H1 (cell line): Measurements from ENCODE around the gene CCDC148. TPM values are rescaled to one million over a fixed set of nuclear protein-coding genes. Genes with fewer than 3 reads are reported as not detected.

ENCODE experiments used
- CTCF ChIA-PET: fragments of 300-600 bp; sonication (Branson Sonifier 250); formaldehyde crosslinking; loops from one replicate; lab custom pipeline; 2021; ENCODE audit not compliant: partially characterized antibody; lab: Charles Lee
- POLR2A ChIA-PET: fragments of 300-600 bp; sonication (Branson Sonifier 250); formaldehyde crosslinking; loops from one replicate; lab custom pipeline; 2021; ENCODE audit warnings: inconsistent platforms; ENCODE audit not compliant: partially characterized antibody; lab: Charles Lee
- DNase-seq, 2 experiments: peaks; one replicate each; pipeline versions ENCODE4 v3.0.0 to v3.0.0-alpha.2; 2010 to 2022; ENCODE audit warnings: low spot score in 2 of 2, low read depth in 1 of 2, mixed read lengths in 1 of 2
- FAIRE-seq: peaks from 2 replicates; lab custom pipeline; 2011; peaks lifted over from hg19 to GRCh38; lab: Jason Lieb, UNC
- H2AFZ ChIP-seq: 2 replicates; pipeline ENCODE4 v1.8.1; 2012; ENCODE audit warnings: low read length, inconsistent platforms
- H2AK5ac ChIP-seq: 2 replicates; pipeline ENCODE4 v1.6.1; 2013; ENCODE audit warnings: low read depth, low read length
- H2BK120ac ChIP-seq: replicated peaks from 2 replicates; pipeline ENCODE3; 2013; ENCODE audit warnings: low read depth, low read length, inconsistent platforms
- H2BK12ac ChIP-seq: 2 replicates; pipeline ENCODE4 v1.6.1; 2013; ENCODE audit warnings: low read depth, low read length
- H2BK15ac ChIP-seq: 2 replicates; pipeline ENCODE4 v1.6.1; 2013; ENCODE audit warnings: low read length
- H2BK20ac ChIP-seq: 2 replicates; pipeline ENCODE4 v1.6.1; 2013; ENCODE audit warnings: low read length
- H2BK5ac ChIP-seq: 2 replicates; pipeline ENCODE4 v1.6.1; 2013; ENCODE audit warnings: low read depth, low read length
- H3K14ac ChIP-seq: 2 replicates; pipeline ENCODE4 v1.6.1; 2013; ENCODE audit warnings: inconsistent platforms; ENCODE audit not compliant: insufficient read length
- H3K18ac ChIP-seq: 2 replicates; pipeline ENCODE4 v1.6.1; 2013; ENCODE audit warnings: low read length; ENCODE audit errors: extremely low read depth
- H3K23ac ChIP-seq: 2 replicates; pipeline ENCODE4 v1.6.1; 2013; ENCODE audit warnings: inconsistent platforms; ENCODE audit not compliant: insufficient read length
- H3K23me2 ChIP-seq: 2 replicates; pipeline ENCODE4 v1.6.1; 2013; ENCODE audit warnings: low read depth, low read length
- H3K27ac ChIP-seq: 2 replicates; pipeline ENCODE4 v1.6.1; 2011; ENCODE audit warnings: low read depth, low read length, inconsistent platforms
- H3K27me3 ChIP-seq, 4 experiments: replicated peaks in 1 of 4; 1 replicate in 1 of 4; 2 replicates in 3 of 4; pipeline versions ENCODE4 v1.6.1 to v1.8.1; 2011 to 2013; ENCODE audit warnings: low read length in 3 of 4, mild to moderate bottlenecking in 3 of 4, inconsistent platforms in 2 of 4, mixed read lengths in 2 of 4, moderate library complexity in 1 of 4; ENCODE audit not compliant: control insufficient read depth in 3 of 4, insufficient read depth in 3 of 4; ENCODE audit errors: extremely low read depth in 1 of 4
- H3K36me3 ChIP-seq, 4 experiments: 2 replicates each; pipeline versions ENCODE4 v1.6.1 to v1.8.1; 2011 to 2013; ENCODE audit warnings: mild to moderate bottlenecking in 4 of 4, low read length in 3 of 4, moderate library complexity in 2 of 4, control low read depth in 1 of 4, inconsistent platforms in 1 of 4; ENCODE audit not compliant: insufficient read depth in 4 of 4, control insufficient read depth in 2 of 4
- H3K4ac ChIP-seq: replicated peaks from 2 replicates; pipeline ENCODE3; 2013; ENCODE audit warnings: low read length, low read depth, mixed read lengths, inconsistent platforms; ENCODE audit not compliant: insufficient read length
- H3K4me1 ChIP-seq, 4 experiments: replicated peaks in 1 of 4; 1 replicate in 1 of 4; 2 replicates in 3 of 4; pipeline versions ENCODE4 v1.6.1 to v1.8.1; 2011 to 2013; ENCODE audit warnings: low read length in 3 of 4, inconsistent platforms in 2 of 4, mixed read lengths in 1 of 4; ENCODE audit not compliant: insufficient read depth in 4 of 4, control insufficient read depth in 3 of 4
- H3K4me2 ChIP-seq, 2 experiments: 2 replicates each; pipeline versions ENCODE4 v1.6.1 to v1.8.1; 2011 to 2013; ENCODE audit warnings: low read depth in 2 of 2, low read length in 2 of 2, control low read depth in 1 of 2, inconsistent platforms in 1 of 2, mild to moderate bottlenecking in 1 of 2; ENCODE audit not compliant: insufficient read depth in 1 of 2
- H3K4me3 ChIP-seq, 4 experiments: fragments of 200-600, 300-600 bp in 1 of 4; sonication (generic), shearing (Covaris generic), sonication (Bioruptor Twin) in 1 of 4; 2 replicates each; pipeline versions ENCODE4 v1.5.1 to v1.8.1; 2011 to 2016; ENCODE audit warnings: low read length in 4 of 4, low read depth in 3 of 4, control low read depth in 2 of 4, inconsistent platforms in 2 of 4, mild to moderate bottlenecking in 2 of 4, mixed read lengths in 1 of 4, moderate library complexity in 1 of 4; ENCODE audit not compliant: insufficient read depth in 2 of 4; ENCODE audit errors: extremely low read depth in 1 of 4
- H3K56ac ChIP-seq: replicated peaks from 2 replicates; pipeline ENCODE3; 2013; ENCODE audit warnings: low read depth, mild to moderate bottlenecking, mixed read lengths, low read length, inconsistent platforms; ENCODE audit not compliant: insufficient read length
- H3K79me1 ChIP-seq: 2 replicates; pipeline ENCODE4 v1.6.1; 2013; ENCODE audit warnings: low read depth, low read length, control low read depth
- H3K79me2 ChIP-seq, 2 experiments: 2 replicates each; pipeline versions ENCODE4 v1.6.1 to v1.8.1; 2012 to 2013; ENCODE audit warnings: low read length in 2 of 2, mild to moderate bottlenecking in 2 of 2, inconsistent platforms in 1 of 2; ENCODE audit not compliant: insufficient read depth in 2 of 2, control insufficient read depth in 1 of 2
- H3K9ac ChIP-seq, 4 experiments: replicated peaks in 1 of 4; 1 replicate in 1 of 4; 2 replicates in 3 of 4; pipeline versions ENCODE4 v1.6.1 to v1.8.1; 2011 to 2013; ENCODE audit warnings: low read depth in 3 of 4, low read length in 3 of 4, control low read depth in 2 of 4, mild to moderate bottlenecking in 2 of 4, moderate library complexity in 2 of 4, inconsistent platforms in 1 of 4; ENCODE audit errors: extremely low read depth in 1 of 4
- H3K9me3 ChIP-seq, 2 experiments: 2 replicates each; pipeline versions ENCODE4 v1.6.1 to v1.8.1; 2012 to 2013; ENCODE audit warnings: mild to moderate bottlenecking in 2 of 2, moderate library complexity in 2 of 2, control low read depth in 1 of 2, inconsistent platforms in 1 of 2, low read depth in 1 of 2, low read length in 1 of 2, mixed read lengths in 1 of 2; ENCODE audit not compliant: insufficient read depth in 2 of 2
- H4K20me1 ChIP-seq, 2 experiments: replicated peaks in 1 of 2; 2 replicates each; pipeline versions ENCODE3 to v1.8.1; 2011 to 2013; ENCODE audit warnings: inconsistent platforms in 2 of 2, low read length in 2 of 2, mild to moderate bottlenecking in 1 of 2; ENCODE audit not compliant: insufficient read depth in 2 of 2, control insufficient read depth in 1 of 2
- H4K5ac ChIP-seq: 2 replicates; pipeline ENCODE4 v1.6.1; 2013; ENCODE audit warnings: low read length, low read depth, mixed read lengths, inconsistent platforms; ENCODE audit not compliant: insufficient read length
- H4K8ac ChIP-seq: 2 replicates; pipeline ENCODE4 v1.8.0; 2013; ENCODE audit warnings: mild to moderate bottlenecking, moderate library complexity, low read length, inconsistent platforms; ENCODE audit not compliant: insufficient read depth; ENCODE audit errors: extremely low read depth
- H4K91ac ChIP-seq: replicated peaks from 2 replicates; pipeline ENCODE3; 2013; ENCODE audit warnings: low read length, mixed read lengths, inconsistent platforms; ENCODE audit not compliant: insufficient read length
- CREB1 ChIP-seq: IDR thresholded peaks from 2 replicates; pipeline ENCODE4 v1.6.1; 2012; ENCODE audit warnings: inconsistent platforms
- HDAC6 ChIP-seq: IDR thresholded peaks from one replicate; pipeline ENCODE4 v1.7.1; 2012; ENCODE audit warnings: low read depth, mild to moderate bottlenecking, inconsistent platforms, low read length, moderate library complexity
- KDM5A ChIP-seq: fragments of 200-600 bp; IDR thresholded peaks from 2 replicates; pipeline ENCODE4 v1.7.1; 2012; ENCODE audit warnings: mild to moderate bottlenecking, low read length, inconsistent platforms, mixed read lengths
- POLR2AphosphoS5 ChIP-seq: IDR thresholded peaks from 2 replicates; pipeline ENCODE4 v1.6.1; 2011; ENCODE audit warnings: low read depth, low read length
- SIX5 ChIP-seq: IDR thresholded peaks from 2 replicates; pipeline ENCODE4 v1.6.1; 2011; ENCODE audit warnings: mild to moderate bottlenecking, low read depth, low read length
- SRF ChIP-seq: IDR thresholded peaks from 2 replicates; pipeline ENCODE4 v1.6.1; 2011; ENCODE audit warnings: mild to moderate bottlenecking, low read depth, low read length, moderate library complexity
- YY1 ChIP-seq: IDR thresholded peaks from 2 replicates; pipeline ENCODE4 v1.6.1; 2011; ENCODE audit warnings: low read depth, mild to moderate bottlenecking, low read length
- ZNF274 ChIP-seq: IDR thresholded peaks from 2 replicates; pipeline ENCODE4 v1.7.0; 2012; ENCODE audit warnings: low read length, borderline replicate concordance; ENCODE audit errors: extremely low read depth
- WGBS, 2 experiments: shearing (Covaris generic) in 1 of 2; methylation state at CpG; one replicate each; pipeline versions ENCODE4 v1.1.6 to v1.1.7; 2013 to 2015; ENCODE audit warnings: low lambda C conversion rate in 2 of 2, mixed read lengths in 2 of 2, inconsistent platforms in 1 of 2, low coverage in 1 of 2, missing lambda C conversion rate in 1 of 2; ENCODE audit not compliant: insufficient replicate concordance in 2 of 2, insufficient coverage in 1 of 2, insufficient read length in 1 of 2; ENCODE audit errors: extremely low coverage in 1 of 2, missing lambda C conversion rate in 1 of 2; 5-methylcytosine and 5-hydroxymethylcytosine counted together
- polyA plus RNA-seq, 7 experiments: library from polyadenylated mRNA; depleted of rRNA in 3 of 7; stranded (reverse) in 5 of 7; unstranded in 2 of 7; fragments of >200 nt in 5 of 7; fragments of 200-250 nt in 2 of 7; gene quantifications; 1 replicate in 5 of 7; 2 replicates in 1 of 7; 4 replicates in 1 of 7; pipeline versions ENCODE4 v1.2.1 to v1.2.3, GENCODE V29; 2011 to 2013; ENCODE audit warnings: missing spikeins in 2 of 7, mixed read lengths in 2 of 7
- total RNA-seq: library from RNA; stranded (reverse); fragmentation: NEBNext Ultra II Directional; extraction: Animal tissue kit (Norgen Biotek cat#: 25700); gene quantifications from 2 replicates; pipeline ENCODE4 v1.2.1, GENCODE V29; 2021

The CCDC148 gene
- total and polyA plus RNA-seq, 2 of the 8 experiments (the other 6 are each of a cell fraction or from before 2014, with no cell fraction given) = 0.45 to 1.3 TPM

- H3K9ac ChIP-seq = no peak overlapping the region
- H2BK120ac ChIP-seq = no peak overlapping the region
- H3K36me3 ChIP-seq = no peaks in the 10 kb centered on the region
- no peak overlapping the region for H3K4me2 ChIP-seq
- H3K27me3 ChIP-seq = no peaks in the 10 kb centered on the region
- H2BK12ac ChIP-seq = no peak overlapping the region
- no peak overlapping the region for H2AFZ ChIP-seq
- no peak overlapping the region for H2BK5ac ChIP-seq
- H3K18ac ChIP-seq = no peak overlapping the region
- no peak overlapping the region for H2BK20ac ChIP-seq
- no peak overlapping the region for H3K4me3 ChIP-seq
- H3K27ac ChIP-seq = no peak overlapping the region
- no peak overlapping the region for H3K56ac ChIP-seq
- POLR2A ChIA-PET = no interaction called here
- H4K91ac ChIP-seq = no peak overlapping the region
- CTCF ChIA-PET = no interaction called here
- H4K20me1 ChIP-seq = no peaks in the 10 kb centered on the region
- no peaks in the 10 kb centered on the region for H3K4me1 ChIP-seq
- no peak for DNase-seq
- TF ChIP-seq YY1 (no peak), POLR2AphosphoS5 (no peak), ZNF274 (no peak), KDM5A (no peak), SRF (no peak), CREB1 (no peak), SIX5 (no peak), HDAC6 (no peak)
- no peaks in the 10 kb centered on the region for H3K79me2 ChIP-seq
- H2AK5ac ChIP-seq = no peak overlapping the region
- H4K5ac ChIP-seq = no peak overlapping the region
- H3K4ac ChIP-seq = no peak overlapping the region
- H3K23ac ChIP-seq = no peak overlapping the region
- no peak overlapping the region for H3K14ac ChIP-seq
- H3K79me1 ChIP-seq = no peaks in the 10 kb centered on the region
- FAIRE-seq = no peak
- H3K9me3 ChIP-seq = no peaks in the 10 kb centered on the region
- no peaks in the 10 kb centered on the region for H3K23me2 ChIP-seq
- WGBS, 2 experiments = 84% methylated on average over 2 of the region's 2 CpGs; no CpG with 5 or more reads in 1 of the 2 experiments
- H2BK15ac ChIP-seq = no peak overlapping the region
- H4K8ac ChIP-seq = no peak overlapping the region
Measured at GRCh38 chr2:158391876-158392275, 64.7 kb downstream of the CCDC148 start.
